Measurements from ENCODE around the gene DYRK4. TPM values are rescaled to one million over a fixed set of nuclear protein-coding genes. Genes with fewer than 3 reads are reported as not detected.

Gene DYRK4
- total and polyA plus RNA-seq, 9 donors, result 23.7 to 53.9 (median 41.2) TPM

DNA sequence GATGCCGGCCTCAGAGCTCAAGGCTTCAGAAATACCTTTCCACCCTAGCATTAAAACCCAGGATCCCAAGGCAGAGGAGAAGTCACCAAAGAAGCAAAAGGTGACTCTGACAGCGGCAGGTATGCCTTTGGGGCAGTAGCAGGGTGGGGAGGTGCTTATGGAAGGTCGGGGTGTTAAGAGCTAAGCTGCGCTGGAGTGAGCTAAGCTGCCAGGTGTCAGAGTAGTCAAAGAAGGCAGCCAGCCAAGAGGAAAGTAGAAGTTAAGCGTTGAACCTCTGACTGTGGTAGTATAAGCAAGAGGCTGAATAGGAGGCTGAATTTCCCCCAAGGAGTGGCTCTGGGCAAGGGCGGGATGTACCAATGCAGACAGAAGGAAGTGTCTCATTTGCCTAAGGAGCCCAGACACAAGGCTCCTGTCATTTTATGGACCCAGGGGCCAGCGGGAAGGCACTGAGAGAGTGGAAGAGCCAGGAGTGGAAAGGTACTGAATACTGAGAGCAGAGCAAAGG lies 29.2 kb downstream of the DYRK4 start:
- intact Hi-C loops (cut with DNase I), result no loop called here
- Histone ChIP-seq H3K27me3 (no peaks in the 10 kb centered on the region), H3K27ac (no peak overlapping the region), H3K4me3 (no peak overlapping the region), H3K9me3 (no peaks in the 10 kb centered on the region), H3K4me1 (ENCODE audit: insufficient read depth) (no peaks in the 10 kb centered on the region), H3K36me3 (no peaks in the 10 kb centered on the region)
- DNase-seq, result no peak
- TF ChIP-seq POLR2A (IDR thresholded peaks at IDR 0.05) (no peak), CTCF (IDR thresholded peaks at IDR 0.05) (no peak), EP300 (IDR thresholded peaks at IDR 0.05) (no peak)
- WGBS, 3 donors, result 49 to 60% (median 58%) methylated on average over 7 of the region's 7 CpGs

DNA sequence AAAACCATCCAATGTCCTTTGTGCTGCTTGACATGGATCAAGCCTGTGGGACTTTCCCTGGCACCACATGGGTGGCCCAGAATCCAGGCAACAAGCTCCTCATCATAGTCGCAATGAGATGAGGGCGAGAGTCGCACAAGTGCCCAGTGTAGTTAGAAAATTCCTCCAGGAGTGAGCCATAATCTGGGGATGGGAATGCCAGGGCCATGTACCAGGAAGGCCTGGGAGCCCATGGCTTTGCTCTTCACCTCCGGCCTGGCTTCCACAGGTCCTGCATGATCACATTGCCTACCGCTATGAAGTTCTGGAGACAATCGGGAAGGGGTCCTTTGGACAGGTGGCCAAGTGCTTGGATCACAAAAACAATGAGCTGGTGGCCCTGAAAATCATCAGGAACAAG lies 33.9 kb downstream of the DYRK4 start:
- H3K4me3 ChIP-seq, result no peak overlapping the region
- no peaks in the 10 kb centered on the region for H3K4me1 ChIP-seq (ENCODE audit: insufficient read depth)
- H3K27ac ChIP-seq, result no peak overlapping the region
- 90 to 95% (median 91%) methylated on average over 6 of the region's 6 CpGs for WGBS, 3 donors
- intact Hi-C loops (cut with DNase I), result no loop called here
- TF ChIP-seq CTCF (IDR thresholded peaks at IDR 0.05) (no peak), EP300 (IDR thresholded peaks at IDR 0.05) (no peak), POLR2A (IDR thresholded peaks at IDR 0.05) (no peak)
- H3K36me3 ChIP-seq, result no peaks in the 10 kb centered on the region
- H3K27me3 ChIP-seq, result no peaks in the 10 kb centered on the region
- DNase-seq, result no peak
- H3K9me3 ChIP-seq, result no peaks in the 10 kb centered on the region

GRCh38 chr12:4603421-4603820 lies 41.4 kb downstream of the DYRK4 start:
- Histone ChIP-seq H3K4me3 (no peak overlapping the region), H3K9me3 (no peaks in the 10 kb centered on the region), H3K36me3 (no peaks in the 10 kb centered on the region), H3K27me3 (no peaks in the 10 kb centered on the region), H3K4me1 (ENCODE audit: insufficient read depth) (no peaks in the 10 kb centered on the region), H3K27ac (no peak overlapping the region)
- 27 to 37% (median 30%) methylated on average over 7 of the region's 7 CpGs for WGBS, 3 donors
- no peak for DNase-seq
- intact Hi-C loops (cut with DNase I), result no loop called here
- TF ChIP-seq CTCF (IDR thresholded peaks at IDR 0.05), result no peak
- no peak for TF ChIP-seq POLR2A (IDR thresholded peaks at IDR 0.05)
- no peak for TF ChIP-seq EP300 (IDR thresholded peaks at IDR 0.05)

DNA sequence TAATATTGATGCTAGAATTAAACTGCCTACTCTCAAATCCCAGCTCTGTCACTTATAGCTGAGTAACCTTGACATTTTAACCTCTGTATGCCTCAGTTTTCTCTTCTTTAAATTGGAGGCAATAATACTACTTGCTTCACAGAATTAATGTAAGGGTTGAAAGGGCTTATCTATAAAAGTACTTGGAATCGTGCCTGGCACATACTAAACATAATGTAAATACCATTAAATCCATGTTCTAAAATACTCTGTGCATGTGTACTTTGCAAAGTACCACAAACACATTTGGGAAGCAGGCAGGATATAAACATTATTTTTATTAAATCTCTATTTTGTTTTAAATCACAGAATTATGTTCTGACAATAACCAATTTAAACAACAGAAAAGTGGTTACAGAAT lies 41.9 kb downstream of the DYRK4 start:
- TF ChIP-seq POLR2A (IDR thresholded peaks at IDR 0.05) (no peak), CTCF (IDR thresholded peaks at IDR 0.05) (no peak)
- H3K27ac ChIP-seq, result no peak overlapping the region
- no peaks in the 10 kb centered on the region for H3K27me3 ChIP-seq
- H3K9me3 ChIP-seq, result no peaks in the 10 kb centered on the region
- no peaks in the 10 kb centered on the region for H3K36me3 ChIP-seq
- no peaks in the 10 kb centered on the region for H3K4me1 ChIP-seq (ENCODE audit: insufficient read depth)
- no peak for DNase-seq
- no peak overlapping the region for H3K4me3 ChIP-seq
- WGBS, 3 donors, result 6 to 16% (median 10%) methylated on average over 1 of the region's 1 CpG
- intact Hi-C loops (cut with DNase I), result no loop called here

All from ovary (tissue), 9 donors.